H9 (cell line): ENCODE data around the gene PCDHGC3. TPM values are rescaled to one million over a fixed set of nuclear protein-coding genes. Genes with fewer than 3 reads are reported as not detected.
A peak's percentile ranks its signal among the peaks of the same experiment; 100 is the strongest.

Experiments
- DNase-seq: peaks from one replicate; pipeline ENCODE4 v3.0.0-alpha.2; 2017
- H2AFZ ChIP-seq: one replicate; pipeline ENCODE4 v1.6.1; 2013; ENCODE audit warnings: mild to moderate bottlenecking, low read length, control low read depth, moderate library complexity
- H2AK5ac ChIP-seq: 2 replicates; pipeline ENCODE4 v1.6.1; 2013; ENCODE audit warnings: low read length, control low read depth, mixed read lengths; ENCODE audit not compliant: insufficient read length
- H2BK120ac ChIP-seq: one replicate; pipeline ENCODE4 v1.6.1; 2013; ENCODE audit warnings: low read depth, mild to moderate bottlenecking, low read length, control low read depth, inconsistent platforms; ENCODE audit not compliant: poor library complexity, severe bottlenecking
- H2BK12ac ChIP-seq: 2 replicates; pipeline ENCODE4 v1.6.1; 2013; ENCODE audit warnings: low read length, control low read depth, mixed read lengths, low read depth; ENCODE audit not compliant: insufficient read length
- H2BK15ac ChIP-seq: 2 replicates; pipeline ENCODE4 v1.6.1; 2013; ENCODE audit warnings: low read depth, low read length, control low read depth
- H2BK20ac ChIP-seq: one replicate; pipeline ENCODE4 v1.6.1; 2013; ENCODE audit warnings: low read depth, mild to moderate bottlenecking, low read length, control low read depth, inconsistent platforms; ENCODE audit not compliant: poor library complexity, severe bottlenecking
- H2BK5ac ChIP-seq: 2 replicates; pipeline ENCODE4 v1.6.1; 2013; ENCODE audit warnings: low read length, control low read depth, mixed read lengths; ENCODE audit not compliant: insufficient read length
- H3K14ac ChIP-seq: 2 replicates; pipeline ENCODE4 v1.6.1; 2013; ENCODE audit warnings: low read length, control low read depth; ENCODE audit not compliant: insufficient read depth
- H3K18ac ChIP-seq: 2 replicates; pipeline ENCODE4 v1.6.1; 2013; ENCODE audit warnings: low read depth, mild to moderate bottlenecking, mixed read lengths, low read length, control low read depth; ENCODE audit not compliant: insufficient read length
- H3K23ac ChIP-seq: 2 replicates; pipeline ENCODE4 v1.6.1; 2013; ENCODE audit warnings: low read length, control low read depth, mixed read lengths, low read depth; ENCODE audit not compliant: insufficient read length
- H3K23me2 ChIP-seq: 2 replicates; pipeline ENCODE4 v1.6.1; 2013; ENCODE audit warnings: low read depth, mild to moderate bottlenecking, mixed read lengths, low read length, control low read depth; ENCODE audit not compliant: insufficient read length, poor library complexity, severe bottlenecking
- H3K27ac ChIP-seq: 2 replicates; pipeline ENCODE4 v1.5.1; 2013; ENCODE audit warnings: low read length, control low read depth, mixed read lengths, low read depth; ENCODE audit not compliant: insufficient read length
- H3K27me3 ChIP-seq: 2 replicates; pipeline ENCODE4 v1.6.1; 2013; ENCODE audit warnings: low read length, control low read depth, inconsistent platforms; ENCODE audit not compliant: insufficient read depth
- H3K4ac ChIP-seq: 2 replicates; pipeline ENCODE4 v1.6.1; 2013; ENCODE audit warnings: low read depth, mild to moderate bottlenecking, control low read depth, inconsistent platforms, low read length, moderate library complexity
- H3K4me1 ChIP-seq: 2 replicates; pipeline ENCODE4 v1.6.1; 2013; ENCODE audit warnings: low read length, control low read depth, inconsistent platforms; ENCODE audit not compliant: insufficient read depth
- H3K4me2 ChIP-seq: 2 replicates; pipeline ENCODE4 v1.6.1; 2013; ENCODE audit warnings: low read length, control low read depth, mixed read lengths; ENCODE audit not compliant: insufficient read length, insufficient read depth
- H3K56ac ChIP-seq: 2 replicates; pipeline ENCODE4 v1.6.1; 2013; ENCODE audit warnings: low read depth, mild to moderate bottlenecking, mixed read lengths, low read length, control low read depth; ENCODE audit not compliant: insufficient read length
- H3K79me1 ChIP-seq: 2 replicates; pipeline ENCODE4 v1.6.1; 2013; ENCODE audit warnings: low read depth, mild to moderate bottlenecking, moderate library complexity, low read length, control low read depth, inconsistent platforms; ENCODE audit not compliant: insufficient read depth, poor library complexity, severe bottlenecking
- H3K79me2 ChIP-seq: 2 replicates; pipeline ENCODE4 v1.6.1; 2013; ENCODE audit warnings: low read length, control low read depth, inconsistent platforms; ENCODE audit not compliant: insufficient read depth
- H3K9ac ChIP-seq: 2 replicates; pipeline ENCODE4 v1.6.1; 2013; ENCODE audit warnings: low read length, control low read depth, mixed read lengths; ENCODE audit not compliant: insufficient read length; ENCODE audit errors: extremely low read depth
- H3K9me3 ChIP-seq: one replicate; pipeline ENCODE4 v1.6.1; 2013; ENCODE audit warnings: low read depth, low read length, inconsistent platforms; ENCODE audit not compliant: control insufficient read depth
- H3T11ph ChIP-seq: one replicate; pipeline ENCODE4 v1.6.1; 2013; ENCODE audit warnings: mild to moderate bottlenecking, low read length, control low read depth, inconsistent platforms
- H4K20me1 ChIP-seq: one replicate; pipeline ENCODE4 v1.6.1; 2013; ENCODE audit not compliant: control insufficient read depth, insufficient read length, insufficient read depth
- H4K5ac ChIP-seq: 2 replicates; pipeline ENCODE4 v1.6.1; 2013; ENCODE audit warnings: low read depth, mild to moderate bottlenecking, mixed read lengths, low read length, control low read depth; ENCODE audit not compliant: insufficient read length
- H4K8ac ChIP-seq: replicated peaks from 2 replicates; pipeline ENCODE4 v1.6.1; 2013; ENCODE audit warnings: low read length, control low read depth, mixed read lengths, low read depth; ENCODE audit not compliant: insufficient read length
- H4K91ac ChIP-seq: 2 replicates; pipeline ENCODE4 v1.6.1; 2013; ENCODE audit warnings: low read depth, mild to moderate bottlenecking, moderate library complexity, mixed read lengths, low read length, control low read depth; ENCODE audit not compliant: insufficient read length
- H3K27ac Mint-ChIP-seq, 3 experiments: 2 replicates in 2 of 3; 3 replicates in 1 of 3; pipeline ENCODE4 v1.8.0; 2020 to 2021; ENCODE audit warnings: mixed read lengths in 3 of 3, mild to moderate bottlenecking in 1 of 3, moderate library complexity in 1 of 3
- H3K27me3 Mint-ChIP-seq: 2 replicates; pipeline ENCODE4 v1.8.0; 2021; ENCODE audit warnings: low read depth, mild to moderate bottlenecking, moderate library complexity, mixed read lengths
- H3K36me3 Mint-ChIP-seq, 3 experiments: 2 replicates in 2 of 3; 3 replicates in 1 of 3; pipeline ENCODE4 v1.8.0; 2020 to 2021; ENCODE audit warnings: low read depth in 3 of 3, mixed read lengths in 3 of 3; ENCODE audit not compliant: insufficient read depth in 1 of 3
- H3K4me1 Mint-ChIP-seq, 2 experiments: 2 replicates each; pipeline ENCODE4 v1.8.0; 2020; ENCODE audit warnings: mixed read lengths in 2 of 2
- H3K4me3 Mint-ChIP-seq, 2 experiments: 2 replicates in 1 of 2; 3 replicates in 1 of 2; pipeline ENCODE4 v1.8.0; 2020 to 2021; ENCODE audit warnings: mild to moderate bottlenecking in 2 of 2, mixed read lengths in 2 of 2, moderate library complexity in 1 of 2
- H3K9me3 Mint-ChIP-seq, 2 experiments: 2 replicates in 1 of 2; 3 replicates in 1 of 2; pipeline ENCODE4 v1.8.0; 2020; ENCODE audit warnings: mild to moderate bottlenecking in 2 of 2, mixed read lengths in 2 of 2, moderate library complexity in 1 of 2
- CTCF ChIP-seq: fragments of 200-600 bp; sonication (generic); conservative IDR thresholded peaks from 3 replicates; pipeline ENCODE4 v1.8.0; 2021; ENCODE audit warnings: antibody characterized with exemption, mild to moderate bottlenecking
- WGBS: extraction: QIAGEN DNeasy Blood & Tissue Kit; methylation state at CpG from one replicate; pipeline ENCODE4 v1.1.7; 2013; ENCODE audit warnings: missing lambda C conversion rate, low lambda C conversion rate, mixed read lengths; ENCODE audit not compliant: insufficient read length; ENCODE audit errors: extremely low coverage; 5-methylcytosine and 5-hydroxymethylcytosine counted together
- total RNA-seq: library from RNA; stranded (reverse); gene quantifications from 2 replicates; pipeline ENCODE4 v1.2.1, GENCODE V29; 2021

The PCDHGC3 gene
- total RNA-seq, 1 experiment from 2014 or later, result 19.8 TPM

GRCh38 chr5:141525653-141526052 lies 49.9 kb downstream of the PCDHGC3 start:
- Mint-ChIP-seq H3K27me3 (no peaks in the 10 kb centered on the region; the same call in 1 of the 2 replicates), H3K4me3 (no peak overlapping the region), H3K27ac (peak overlapping the region in 2 of 3 experiments; percentile 7 to 82; a peak in 4 of 7 replicates), H3K9me3 (no peaks in the 10 kb centered on the region), H3K36me3 (peaks cover 34 to 69% (median 60%) of the 10 kb centered on the region in 3 experiments; a peak in 6 of 7 replicates), H3K4me1 (peaks cover 16 to 20% of the 10 kb centered on the region in 2 experiments)
- Histone ChIP-seq H3K27me3 (no peaks in the 10 kb centered on the region), H2BK15ac (no peak overlapping the region), H3K79me1 (peaks cover 2% of the 10 kb centered on the region), H3K23ac (no peak overlapping the region), H3K4me2 (no peak overlapping the region), H2BK12ac (no peak overlapping the region), H2AK5ac (no peak overlapping the region), H3K14ac (no peak overlapping the region), H3K4ac (no peak overlapping the region), H3K4me1 (no peaks in the 10 kb centered on the region; the same call in none of the 2 replicates), H4K8ac (no peak overlapping the region), H3K9ac (no peak overlapping the region), H3K23me2 (no peaks in the 10 kb centered on the region), H4K91ac (no peak overlapping the region), H4K20me1 (no peaks in the 10 kb centered on the region), H3K56ac (no peak overlapping the region), H2BK20ac (no peak overlapping the region), H3K18ac (no peak overlapping the region), H3T11ph (no peak overlapping the region), H3K27ac (no peak overlapping the region), H4K5ac (no peak overlapping the region), H2AFZ (no peak overlapping the region), H3K79me2 (no peaks in the 10 kb centered on the region), H3K9me3 (no peaks in the 10 kb centered on the region), H2BK120ac (no peak overlapping the region), H2BK5ac (no peak overlapping the region)
- no CpG with 5 or more reads among the region's 7 CpGs for WGBS
- no peak for TF ChIP-seq CTCF
- DNase-seq, result no peak
